Panc1 (cell line): Measurements from ENCODE around the gene LRRC49. TPM values are rescaled to one million over a fixed set of nuclear protein-coding genes. Genes with fewer than 3 reads are reported as not detected.

Source experiments
- ATAC-seq: fragments of 200-7000 bp; cut with Tn5 transposase; 2 replicates; pipeline ENCODE4 v1.9.1; 2020; ENCODE audit warnings: mild to moderate bottlenecking, moderate library complexity
- BruUV-seq: library from RNA; stranded (reverse); fragments of 400-500 nt; replicated peaks from 2 replicates; lab custom pipeline; 2021; lab: Mats Ljungman, UMichigan
- CTCF ChIA-PET: fragments of 300-600 bp; sonication (Branson Sonifier 250); formaldehyde crosslinking; loops from one replicate; lab custom pipeline; 2022; ENCODE audit warnings: antibody characterized with exemption; lab: Charles Lee
- POLR2A ChIA-PET: fragments of 300-600 bp; sonication (Branson Sonifier 250); formaldehyde crosslinking; loops from one replicate; lab custom pipeline; 2022; ENCODE audit warnings: antibody characterized with exemption; lab: Charles Lee
- DNase-seq: peaks from one replicate; pipeline ENCODE4 v3.0.0-alpha.2; 2010; ENCODE audit warnings: low read depth, low spot score
- H3K27ac ChIP-seq: 2 replicates; pipeline ENCODE4 v1.5.1; 2011; ENCODE audit warnings: mild to moderate bottlenecking, low read length, inconsistent platforms
- H3K27me3 ChIP-seq: fragments of 200-500 bp; sonication (Bioruptor generic); 2 replicates; pipeline ENCODE4 v1.6.0; 2014; ENCODE audit warnings: low read length, inconsistent platforms; ENCODE audit not compliant: control insufficient read depth, insufficient read depth
- H3K36me3 ChIP-seq: fragments of 200-500 bp; sonication (Bioruptor generic); 2 replicates; pipeline ENCODE4 v1.5.1; 2014; ENCODE audit warnings: inconsistent platforms, mild to moderate bottlenecking, low read length, moderate library complexity; ENCODE audit not compliant: control insufficient read depth, insufficient read depth
- H3K4me1 ChIP-seq: 2 replicates; pipeline ENCODE4 v1.5.1; 2011; ENCODE audit warnings: inconsistent platforms, mild to moderate bottlenecking, low read length, moderate library complexity; ENCODE audit not compliant: control insufficient read depth, insufficient read depth
- H3K4me3 ChIP-seq, 2 experiments: 2 replicates each; pipeline ENCODE4 v1.5.1; 2011 to 2012; ENCODE audit warnings: low read depth in 2 of 2, low read length in 2 of 2, mild to moderate bottlenecking in 2 of 2, inconsistent platforms in 1 of 2, moderate library complexity in 1 of 2
- H3K9me3 ChIP-seq: fragments of 200-500 bp; sonication (Bioruptor generic); 2 replicates; pipeline ENCODE4 v1.5.1; 2014; ENCODE audit warnings: low read depth, mild to moderate bottlenecking, inconsistent platforms, low read length, moderate library complexity; ENCODE audit not compliant: control insufficient read depth, insufficient read depth
- CTCF ChIP-seq: fragments of 450-650 bp; IDR thresholded peaks from 2 replicates; pipeline ENCODE4 v1.5.1; 2017; ENCODE audit warnings: mild to moderate bottlenecking
- POLR2AphosphoS5 ChIP-seq: IDR thresholded peaks from 2 replicates; pipeline ENCODE4 v1.6.1; 2012; ENCODE audit warnings: mild to moderate bottlenecking, low read depth, low read length, moderate library complexity
- REST ChIP-seq, 2 experiments: IDR thresholded peaks; 2 replicates each; pipeline ENCODE4 v1.6.1; 2011 to 2012; ENCODE audit warnings: low read depth in 2 of 2, control low read depth in 1 of 2, low read length in 1 of 2, mild to moderate bottlenecking in 1 of 2, moderate library complexity in 1 of 2; ENCODE audit not compliant: insufficient read depth in 1 of 2
- SIN3A ChIP-seq: IDR thresholded peaks from 2 replicates; pipeline ENCODE4 v1.6.1; 2012; ENCODE audit warnings: low read depth, mild to moderate bottlenecking, low read length, moderate library complexity, borderline replicate concordance; ENCODE audit not compliant: insufficient read depth
- TCF7L2 ChIP-seq: IDR thresholded peaks from 2 replicates; pipeline ENCODE4 v1.6.1; 2011; ENCODE audit warnings: mild to moderate bottlenecking, low read depth, low read length, inconsistent platforms
- in situ Hi-C: cut with HindIII; loops from 2 replicates; pipeline ENCODE4 v1.10.0; 2016; ENCODE audit warnings: low sequenced_read_pairs, low pct_unique_long_range_greater_than_20kb
- intact Hi-C: fragments of 100-400 bp; cut with micrococcal nuclease; formaldehyde crosslinking; loops from one replicate; pipeline ENCODE4 v1.10.0; 2022; ENCODE audit not compliant: unreplicated experiment
- total RNA-seq: library from RNA; stranded (reverse); gene quantifications from one replicate; pipeline ENCODE4 v1.2.1, GENCODE V29; 2021; ENCODE audit not compliant: unreplicated experiment

The LRRC49 gene
- total RNA-seq, 1 experiment from 2014 or later, result 8.3 TPM

- Histone ChIP-seq H3K36me3 (no peaks in the 10 kb centered on the region), H3K4me3 (no peak overlapping the region), H3K27ac (no peak overlapping the region), H3K27me3 (no peaks in the 10 kb centered on the region), H3K9me3 (no peaks in the 10 kb centered on the region), H3K4me1 (no peaks in the 10 kb centered on the region)
- in situ Hi-C loops, result no loop called here
- DNase-seq, result no peak
- ATAC-seq, result no peak
- CTCF ChIA-PET, result no interaction called here
- intact Hi-C loops, result no loop called here
- POLR2A ChIA-PET, result no interaction called here
- TF ChIP-seq REST (IDR thresholded peaks at IDR 0.05; ENCODE audit: insufficient read depth in 1 of 2, low read depth in 2 of 2, low read length in 1 of 2) (no peak), POLR2AphosphoS5 (no peak), CTCF (no peak), TCF7L2 (no peak), SIN3A (no peak)
- no TSS peak for BruUV-seq
Observed at GRCh38 chr15:71089801-71090200, 197.2 kb downstream of the LRRC49 start.

- no peak for ATAC-seq
- CTCF ChIA-PET, result interaction anchor here (0.7 kb wide), 1 partner anchor 339 kb away, joined by 5 read pairs; no protein-coding TSS in a partner anchor
Observed at GRCh38 chr15:71091601-71092000, 199.0 kb downstream of the LRRC49 start.

More at GRCh38 chr15:71091601-71092000, 199.0 kb downstream of the LRRC49 start:
- intact Hi-C loops, result no loop called here
- DNase-seq, result no peak
- Histone ChIP-seq H3K27me3 (no peaks in the 10 kb centered on the region), H3K4me3 (no peak overlapping the region), H3K27ac (no peak overlapping the region), H3K9me3 (no peaks in the 10 kb centered on the region), H3K4me1 (no peaks in the 10 kb centered on the region), H3K36me3 (no peaks in the 10 kb centered on the region)
- POLR2A ChIA-PET, result interaction anchor here (0.6 to 0.7 kb wide), 4 partner anchors 9 to 745 kb away, joined by 3 to 8 read pairs (median 4); no protein-coding TSS in a partner anchor
- TF ChIP-seq TCF7L2, result no peak
- TF ChIP-seq POLR2AphosphoS5, result no peak
- no peak for TF ChIP-seq CTCF
- no peak for TF ChIP-seq SIN3A
- no peak for TF ChIP-seq REST (IDR thresholded peaks at IDR 0.05; ENCODE audit: insufficient read depth in 1 of 2, low read depth in 2 of 2, low read length in 1 of 2)
- in situ Hi-C loops, result no loop called here
- BruUV-seq, result no TSS peak
